ENCODE data around the gene SECTM1. TPM values are rescaled to one million over a fixed set of nuclear protein-coding genes. Genes with fewer than 3 reads are reported as not detected.

SECTM1 gene
- total and polyA plus RNA-seq, 9 of the 15 experiments (the other 6 are each of a cell fraction or from before 2014, with no cell fraction given): 0.11 to 0.46 (median 0.18) TPM; not detected in 6

DNA sequence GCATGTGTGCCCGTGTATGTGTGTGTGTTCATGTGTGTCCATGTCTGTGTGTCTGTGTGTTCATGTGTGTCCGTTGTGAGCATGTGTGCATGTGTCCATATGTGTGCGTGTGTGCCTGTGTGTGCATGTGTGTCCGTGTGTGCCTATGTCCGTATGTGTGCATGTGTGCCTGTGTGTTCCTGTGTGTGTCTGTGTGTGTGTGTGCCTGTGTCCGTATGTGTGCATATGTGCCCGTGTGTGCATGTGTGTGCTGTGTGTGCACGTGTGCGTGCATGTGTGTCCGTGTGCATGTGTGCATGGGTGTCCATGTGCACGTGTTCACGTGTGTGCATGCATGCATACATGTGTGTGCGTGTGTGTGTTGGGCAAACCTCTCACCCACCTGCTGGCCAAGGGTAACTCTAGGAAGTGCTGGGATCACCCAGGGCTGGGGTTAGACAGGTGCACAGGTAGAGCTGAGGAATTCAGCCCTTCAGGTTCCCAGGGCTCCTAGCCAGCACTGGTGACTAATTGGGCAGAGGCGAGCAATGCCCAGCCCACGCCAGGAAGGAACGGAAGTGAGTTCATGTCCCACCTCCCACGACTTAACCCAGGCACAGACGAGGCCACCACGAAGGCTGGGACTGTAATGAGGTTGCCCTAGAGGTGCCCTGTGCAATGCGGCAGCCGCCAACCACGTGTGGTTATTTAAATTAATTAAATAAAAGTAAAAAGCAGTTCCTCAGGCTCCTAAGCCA, 51.9 kb downstream of the SECTM1 start (continued):
- TF ChIP-seq, protein P1, sequence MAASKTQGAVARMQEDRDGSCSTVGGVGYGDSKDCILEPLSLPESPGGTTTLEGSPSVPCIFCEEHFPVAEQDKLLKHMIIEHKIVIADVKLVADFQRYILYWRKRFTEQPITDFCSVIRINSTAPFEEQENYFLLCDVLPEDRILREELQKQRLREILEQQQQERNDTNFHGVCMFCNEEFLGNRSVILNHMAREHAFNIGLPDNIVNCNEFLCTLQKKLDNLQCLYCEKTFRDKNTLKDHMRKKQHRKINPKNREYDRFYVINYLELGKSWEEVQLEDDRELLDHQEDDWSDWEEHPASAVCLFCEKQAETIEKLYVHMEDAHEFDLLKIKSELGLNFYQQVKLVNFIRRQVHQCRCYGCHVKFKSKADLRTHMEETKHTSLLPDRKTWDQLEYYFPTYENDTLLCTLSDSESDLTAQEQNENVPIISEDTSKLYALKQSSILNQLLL (CRISPR knock-in tag; IDR thresholded peaks at IDR 0.05; ENCODE audit: borderline replicate concordance): no peak
- TF ChIP-seq ETS2 (tag; IDR thresholded peaks at IDR 0.05; ENCODE audit: borderline replicate concordance, poor library complexity, severe bottlenecking) (no peak), POLR2B (IDR thresholded peaks at IDR 0.05; ENCODE audit: low read depth, partially characterized antibody) (no peak), CTCF (IDR thresholded peaks at IDR 0.05 in 2 of 3, conservative IDR thresholded peaks at IDR 0.05 in 1 of 3; ENCODE audit: insufficient read depth in 2 of 3, low read depth in 1 of 3, low read length in 3 of 3) (no peak), CEBPG (CRISPR knock-in tag; IDR thresholded peaks at IDR 0.05) (no peak), CEBPG (tag; conservative IDR thresholded peaks at IDR 0.05 in 1 of 2, IDR thresholded peaks at IDR 0.05 in 1 of 2) (no peak), TCF7 (IDR thresholded peaks at IDR 0.05; ENCODE audit: borderline replicate concordance) (no peak), AFF4 (CRISPR knock-in tag; IDR thresholded peaks at IDR 0.05) (no peak), NCOA6 (IDR thresholded peaks at IDR 0.05) (no peak), ARID2 (IDR thresholded peaks at IDR 0.05) (peak; percentile 20; the same call in 1 of the 2 replicates), HNRNPLL (IDR thresholded peaks at IDR 0.05; ENCODE audit: low read depth, low read length, poor library complexity, severe bottlenecking) (no peak), STAT5A (IDR thresholded peaks at IDR 0.05; ENCODE audit: borderline replicate concordance, low read length) (no peak), CBX5 (IDR thresholded peaks at IDR 0.05; ENCODE audit: borderline replicate concordance, low read depth) (no peak), ZNF785 (CRISPR knock-in tag; IDR thresholded peaks at IDR 0.05) (no peak), NR2C2 (CRISPR knock-in tag; IDR thresholded peaks at IDR 0.05) (peak; percentile 50; the same call in 1 of the 2 replicates), NR2C2 (tag; IDR thresholded peaks at IDR 0.05) (no peak), PATZ1 (CRISPR knock-in tag; IDR thresholded peaks at IDR 0.05; ENCODE audit: borderline replicate concordance) (no peak)
